HG02571 (cell line): ENCODE results near the gene RPN1.
"Not testable (repeated sequence)": the region's sequence is repeated elsewhere in the genome, so short reads cannot be mapped to it uniquely, and the experiment has no call there.

ENCODE experiments used
- ATAC-seq: cut with Tn5 transposase; IDR thresholded peaks from one replicate; pipeline ENCODE4 v1.9.1; 2021; ENCODE audit warnings: mild to moderate bottlenecking, moderate library complexity; ENCODE audit not compliant: unreplicated experiment

The RPN1 gene

DNA sequence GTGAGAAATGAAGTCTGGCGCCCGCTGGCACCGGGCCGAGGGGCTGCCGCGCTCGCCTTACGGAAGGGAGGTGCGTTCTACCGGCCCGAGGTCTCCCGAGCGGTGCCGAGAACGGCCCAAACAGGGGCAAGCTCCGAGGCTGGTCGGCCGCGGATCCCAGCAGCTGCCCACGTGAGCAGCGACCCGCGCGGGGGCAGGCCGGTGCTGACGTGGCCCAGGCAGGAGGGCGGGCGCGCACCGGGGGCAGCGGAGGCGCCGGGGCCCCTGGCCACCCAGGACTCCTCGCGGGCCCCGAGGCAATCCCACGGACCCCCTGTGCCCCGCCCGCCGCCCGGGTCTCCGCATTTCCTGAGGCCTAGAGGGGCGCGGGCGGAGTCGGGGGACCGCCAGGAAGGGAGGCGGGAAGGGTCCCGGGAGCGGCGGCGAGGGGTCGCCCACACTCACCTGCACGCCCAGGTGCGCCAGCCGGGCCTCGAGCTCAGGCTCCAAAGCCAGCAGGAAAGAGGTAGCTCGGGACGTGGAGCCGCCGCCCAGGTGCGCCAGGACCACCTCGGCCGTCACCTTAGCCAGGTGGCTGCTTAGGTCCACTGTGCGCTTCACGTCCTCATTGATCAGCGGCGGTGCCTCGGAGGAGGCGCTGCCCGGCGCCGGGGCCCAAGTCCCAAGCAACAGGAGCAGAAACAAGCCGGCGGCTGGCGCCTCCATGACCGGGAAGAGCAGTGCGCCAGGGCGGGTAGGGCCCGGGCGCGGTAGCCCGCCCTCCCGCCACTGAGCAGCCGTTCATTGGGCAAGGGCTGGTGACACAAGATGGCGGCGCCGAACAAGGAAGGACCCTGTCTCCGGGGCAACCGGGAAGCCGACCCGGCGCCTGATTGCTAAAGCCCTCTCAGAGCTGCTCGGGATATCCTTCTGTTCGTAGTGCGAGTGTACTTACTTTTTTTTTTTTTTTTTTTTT lies at the start of gene RPN1:
Gene RPN1 (minus strand): TSS at position 723 of the 955 bp plus-strand sequence. CDS start 18 bp downstream, at position 705.
- ATAC-seq, result peak; percentile 90

DNA sequence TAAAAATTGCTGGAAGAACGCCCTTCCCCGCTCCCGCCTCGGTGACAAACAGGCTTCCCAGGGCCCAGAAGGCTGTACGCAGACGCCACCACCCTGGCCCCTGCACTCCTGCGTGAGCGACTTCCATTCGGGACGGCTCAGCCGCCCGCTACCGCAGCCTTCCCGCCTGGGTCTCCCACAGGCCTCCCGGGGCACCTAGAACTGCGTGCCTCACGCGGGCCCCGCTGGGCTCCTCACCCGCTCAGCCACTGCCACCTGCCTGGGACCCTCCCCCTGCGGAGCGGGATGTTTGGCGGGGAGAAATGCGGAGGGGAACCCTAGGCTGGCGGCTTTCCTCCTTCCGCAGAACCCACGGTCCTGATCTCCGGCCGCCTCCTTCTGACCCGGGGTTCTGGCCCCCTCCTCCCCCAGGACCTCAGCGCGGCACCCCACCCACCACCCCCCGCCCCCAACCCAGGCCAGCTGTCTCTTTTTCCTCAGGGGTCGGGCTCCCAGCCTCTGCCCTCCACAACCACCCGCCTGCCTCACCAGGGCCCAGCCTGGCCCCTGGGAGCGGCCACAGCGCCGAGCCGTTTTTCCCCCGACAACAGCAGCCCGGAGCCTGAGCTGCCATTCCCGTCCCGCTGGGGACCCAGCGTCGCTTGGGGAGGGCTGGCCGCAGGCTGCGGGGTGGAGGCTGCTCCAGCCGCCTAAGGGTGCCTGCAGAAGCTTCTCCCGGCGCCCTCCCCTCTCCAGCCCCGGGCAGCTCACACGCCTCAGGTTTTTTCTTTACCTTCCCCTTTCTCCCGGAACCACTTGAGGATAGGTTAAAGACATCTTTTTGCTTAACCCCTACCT lies 47.8 kb upstream of the RPN1 start:
- ATAC-seq, result no peak

DNA sequence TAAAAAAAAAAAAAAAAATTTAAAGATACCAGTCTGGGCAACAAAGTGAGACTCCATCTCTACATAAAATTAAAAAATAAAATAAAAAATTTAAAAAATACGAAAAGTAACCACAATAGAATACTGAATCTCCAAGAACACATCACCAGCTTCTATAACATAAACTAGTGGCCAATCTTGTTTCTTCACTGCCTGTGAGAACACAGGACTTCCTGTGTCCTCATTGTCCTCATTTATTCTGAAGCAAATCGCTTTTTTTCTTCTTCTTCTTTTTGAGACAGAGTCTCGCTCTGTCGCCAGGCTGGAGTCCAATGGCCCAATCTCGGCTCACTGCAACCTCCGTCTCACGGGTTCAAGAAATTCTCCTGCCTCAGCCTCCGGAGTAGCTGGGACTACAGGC lies 46.7 kb upstream of the RPN1 start:
- no peak for ATAC-seq

DNA sequence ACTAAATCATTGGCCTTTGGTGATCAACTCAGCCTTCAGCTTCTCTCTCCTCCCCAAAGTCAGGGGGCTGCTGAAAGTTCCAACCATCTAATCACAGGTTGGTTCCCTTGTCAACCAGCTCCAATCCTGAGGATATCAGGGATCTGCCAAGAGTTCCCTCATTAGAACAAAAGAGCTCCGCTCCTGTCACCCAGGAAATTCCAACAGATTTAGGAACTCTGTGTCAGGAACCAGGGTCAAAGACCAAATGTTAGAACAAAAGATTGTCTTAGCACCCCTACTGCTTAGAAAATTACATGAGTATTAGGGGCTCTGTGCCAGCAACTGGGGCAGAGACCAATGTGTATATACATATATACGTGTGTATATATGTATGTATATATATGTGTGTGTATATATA lies 43.1 kb upstream of the RPN1 start:
- no peak for ATAC-seq

DNA sequence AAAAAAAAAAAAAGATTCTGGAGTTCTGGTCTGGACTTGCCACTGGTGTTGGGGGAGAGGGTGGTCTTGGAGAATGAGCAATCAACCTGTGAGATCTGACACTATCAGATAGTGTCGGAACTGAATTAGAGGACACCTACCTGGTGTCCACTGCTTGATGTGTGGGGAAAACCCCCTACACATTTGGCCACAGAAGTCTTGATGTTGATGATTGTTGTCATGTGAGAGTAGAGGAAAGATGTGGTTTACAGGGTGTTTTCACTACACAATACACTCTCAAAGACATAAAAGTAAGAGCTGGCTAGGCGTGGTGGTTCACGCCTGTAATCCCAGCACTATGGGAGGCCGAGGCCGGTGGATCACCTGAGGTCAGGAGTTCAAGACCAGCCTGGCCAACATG lies 38.4 kb upstream of the RPN1 start:
- ATAC-seq, result no peak

DNA sequence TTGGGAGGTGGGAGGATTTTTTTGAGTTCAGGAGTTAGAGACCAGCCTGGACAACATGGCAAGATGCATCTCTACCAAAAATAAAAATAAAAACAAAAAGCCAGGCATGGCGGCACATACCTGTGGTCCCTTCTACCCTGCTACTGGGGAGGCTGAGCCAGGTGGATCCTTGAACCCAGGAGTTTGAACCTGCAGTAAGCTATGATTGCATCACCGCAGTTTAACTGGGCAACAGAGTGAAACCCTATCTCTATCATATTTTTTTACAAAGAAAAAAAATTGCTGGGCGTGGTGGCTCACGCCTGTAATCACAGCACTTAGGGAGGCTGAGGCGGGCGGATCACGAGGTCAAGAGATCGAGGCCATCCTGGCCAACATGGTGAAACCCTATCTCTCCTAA lies 35.8 kb upstream of the RPN1 start:
- ATAC-seq, result no peak

DNA sequence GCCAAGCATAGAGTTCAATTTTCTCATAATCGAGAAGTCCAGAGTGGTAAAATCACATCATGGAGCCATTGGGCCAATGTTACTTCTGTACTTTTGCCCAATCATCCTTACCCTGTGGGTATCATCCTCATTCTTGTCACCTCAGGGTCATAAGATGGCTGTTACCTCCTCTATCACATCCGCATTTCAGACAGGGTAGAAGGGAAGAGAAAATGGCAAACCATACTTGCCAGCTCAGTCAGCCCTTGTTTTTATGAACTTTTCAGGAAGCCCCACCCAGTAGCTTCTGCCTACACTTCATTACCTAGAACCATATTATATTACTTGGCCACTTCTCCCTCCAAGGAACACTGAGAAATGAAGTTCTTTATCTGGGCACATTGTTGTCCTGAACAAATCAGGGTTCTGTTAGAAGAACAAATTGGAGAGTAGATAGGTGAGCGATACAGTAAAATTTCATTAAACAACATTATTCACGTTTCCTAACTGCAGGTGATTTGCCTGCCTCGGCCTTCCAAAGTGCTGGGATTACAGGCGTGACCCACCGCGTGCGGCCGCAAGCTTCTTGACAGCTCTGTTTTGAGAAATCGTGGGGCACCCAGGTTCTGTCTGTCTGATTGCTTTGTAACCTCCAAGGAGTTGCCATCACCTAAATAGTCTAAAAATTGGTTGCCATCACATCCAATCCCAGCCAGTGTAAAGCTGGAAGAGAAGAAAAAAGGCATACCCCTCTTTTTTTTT lies 34.5 kb upstream of the RPN1 start:
- ATAC-seq, result no peak

DNA sequence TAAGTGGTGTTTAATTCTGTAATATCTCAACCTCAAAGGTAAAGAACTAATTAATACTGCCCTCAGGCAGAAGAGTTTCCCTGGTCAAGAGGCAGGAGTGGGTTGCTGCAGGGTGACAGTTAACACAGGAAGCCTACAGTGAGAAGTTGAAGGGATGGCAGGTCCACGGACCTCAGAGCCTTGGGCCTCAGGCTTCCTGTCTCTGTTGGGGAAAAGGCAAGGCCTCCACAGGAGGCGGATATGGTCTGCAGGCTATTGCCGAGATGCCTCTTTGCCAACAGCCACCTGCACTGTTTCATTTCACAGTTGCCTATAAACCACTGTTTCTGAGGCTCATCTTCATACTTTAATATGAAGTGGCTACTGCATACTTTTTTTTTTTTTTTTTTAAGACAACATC lies 33.3 kb upstream of the RPN1 start:
- ATAC-seq, result no peak

DNA sequence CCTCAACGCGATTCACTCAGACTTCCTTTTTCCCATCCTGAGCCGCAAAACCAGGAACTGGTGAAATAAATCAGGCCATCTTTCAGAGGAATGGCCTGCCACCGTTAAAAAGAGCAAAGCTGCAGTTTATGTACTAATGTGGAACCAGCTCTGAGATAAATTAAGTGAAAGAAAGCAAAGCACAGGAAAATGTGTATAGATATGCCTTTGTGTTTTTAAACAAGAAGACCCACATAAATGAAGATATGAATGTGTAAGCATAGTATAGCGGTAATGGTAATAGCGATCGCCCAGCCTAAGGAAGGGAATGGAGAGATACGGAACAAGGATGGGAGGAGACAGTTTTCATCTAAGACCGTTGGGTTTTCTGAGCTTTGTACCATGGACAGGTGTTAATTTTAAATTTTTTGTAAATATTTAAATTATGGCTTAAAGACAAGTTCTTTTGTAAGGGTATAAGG lies 30.8 kb upstream of the RPN1 start:
- ATAC-seq, result no peak

DNA sequence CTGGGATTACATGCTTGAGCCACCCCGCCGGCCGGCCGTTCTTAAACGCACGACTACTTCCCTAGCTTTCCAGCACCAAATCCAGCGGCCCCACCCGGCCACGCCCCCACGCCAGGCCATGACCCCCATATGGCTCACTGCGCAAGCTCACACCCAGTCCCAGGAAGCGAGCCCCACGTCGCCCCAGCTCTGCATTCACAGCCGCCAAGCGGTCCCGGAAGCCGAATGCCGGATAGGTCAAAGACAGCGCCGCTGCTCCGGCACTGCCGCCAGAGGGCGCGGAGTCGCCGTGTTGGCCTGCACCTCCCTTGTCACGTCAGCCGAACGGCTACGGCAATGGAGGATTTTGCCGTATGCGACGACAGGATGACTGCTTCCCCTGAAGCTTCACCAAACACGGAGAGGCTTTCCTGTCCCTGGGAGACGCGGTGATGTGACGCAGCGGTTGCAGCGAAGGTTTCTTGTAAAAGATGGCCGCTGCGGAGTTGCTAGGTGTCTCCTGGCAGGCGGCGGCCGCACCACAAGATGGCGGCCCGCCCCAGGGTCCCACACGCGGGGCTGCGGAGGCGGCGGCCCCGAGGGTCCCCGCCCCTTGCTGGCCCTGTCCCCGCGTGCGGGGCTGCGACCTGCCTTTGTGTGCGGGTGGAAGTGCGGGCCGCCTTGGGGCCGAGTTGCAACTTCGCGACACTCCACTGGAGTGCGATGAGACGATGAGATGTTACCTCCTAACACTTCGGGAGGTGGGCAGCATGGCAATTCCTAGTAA lies 30.2 kb upstream of the RPN1 start:
- peak; percentile 94 for ATAC-seq

DNA sequence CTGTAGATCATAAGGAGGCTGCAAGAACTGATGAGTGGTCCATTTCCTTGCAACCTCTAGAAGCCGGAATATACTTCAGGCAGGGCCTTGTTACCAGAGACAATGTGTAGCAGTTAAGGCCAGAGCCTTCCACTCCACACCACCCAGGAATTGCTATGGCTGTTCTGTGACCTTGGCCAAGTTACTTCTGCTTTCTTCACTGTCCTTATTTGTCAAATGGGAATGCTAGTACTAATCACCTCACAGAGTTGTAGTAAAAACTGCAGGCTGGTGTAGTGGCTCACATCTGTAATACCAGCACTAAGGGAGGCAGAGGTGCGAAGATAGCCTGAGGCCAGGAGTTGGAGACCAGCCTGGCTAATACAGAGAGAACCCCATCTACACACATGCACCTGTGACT lies 28.7 kb upstream of the RPN1 start:
- no peak for ATAC-seq

DNA sequence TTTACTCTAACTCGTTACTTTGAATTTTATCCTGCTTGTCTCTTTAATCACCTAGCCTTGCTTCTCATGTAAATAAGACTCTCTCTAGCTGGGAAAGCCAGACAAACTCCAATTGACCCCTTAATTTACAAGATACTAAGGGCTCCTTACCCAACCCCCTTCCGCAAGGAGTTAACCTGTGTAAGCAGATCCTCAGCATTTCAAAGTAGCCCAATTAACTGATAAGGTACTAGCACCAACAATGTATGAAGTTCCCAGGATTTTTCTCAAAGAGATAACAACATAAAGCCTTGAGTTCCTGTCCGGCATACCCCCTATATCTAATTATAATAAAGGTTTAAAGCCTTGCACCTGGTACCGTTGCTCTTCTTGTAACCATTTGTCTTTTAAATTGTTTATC lies 25.2 kb upstream of the RPN1 start:
- ATAC-seq, result not testable (repeated sequence)

DNA sequence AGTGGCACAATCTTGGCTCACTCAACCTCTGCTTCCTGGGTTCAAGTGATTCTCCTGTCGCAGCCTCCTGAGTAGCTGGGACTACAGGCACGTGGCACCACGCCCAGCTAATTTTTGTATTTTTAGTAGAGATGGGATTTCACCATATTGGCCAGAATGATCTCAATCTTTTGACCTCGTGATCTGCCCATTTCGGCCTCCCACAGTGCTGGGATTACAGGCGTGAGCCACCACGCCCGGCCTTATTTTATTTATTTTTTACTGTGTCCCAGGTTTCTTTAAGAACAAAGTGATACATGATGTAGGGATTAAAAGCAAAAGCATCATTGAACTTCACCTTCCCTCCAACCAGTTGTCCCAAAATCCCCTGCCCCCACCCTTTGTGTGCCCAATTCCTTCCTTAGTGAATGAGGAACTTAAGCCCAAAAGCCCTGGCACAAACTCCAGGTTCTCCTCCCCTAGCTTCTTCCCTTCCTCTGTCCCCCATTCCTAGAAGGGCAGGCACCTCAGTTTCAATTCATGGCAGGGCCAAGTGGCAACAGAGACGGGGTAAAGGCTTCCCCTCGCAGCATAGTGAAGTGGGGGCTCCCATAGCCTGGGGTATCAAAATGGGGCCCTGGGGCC lies 23.7 kb upstream of the RPN1 start:
- ATAC-seq, result no peak

DNA sequence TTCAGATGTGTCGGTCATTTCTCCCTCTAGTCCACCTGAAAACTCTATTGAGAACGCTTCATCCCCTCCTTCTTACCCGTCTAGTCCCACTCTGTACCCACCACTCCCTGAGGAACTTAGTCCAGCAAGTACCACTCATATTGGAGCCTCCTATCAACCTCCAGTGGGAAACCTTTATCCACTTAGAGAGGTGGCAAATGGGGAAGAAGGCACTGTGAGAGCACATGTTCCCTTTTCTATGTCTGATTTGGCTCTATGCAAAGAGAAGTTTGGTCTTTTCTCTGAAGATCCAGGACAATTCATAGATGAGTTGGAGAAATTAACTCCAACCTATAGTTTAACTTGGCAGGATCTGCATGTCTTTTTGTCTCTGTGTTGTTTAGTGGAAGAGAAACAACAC lies 17.0 kb upstream of the RPN1 start:
- no peak for ATAC-seq

DNA sequence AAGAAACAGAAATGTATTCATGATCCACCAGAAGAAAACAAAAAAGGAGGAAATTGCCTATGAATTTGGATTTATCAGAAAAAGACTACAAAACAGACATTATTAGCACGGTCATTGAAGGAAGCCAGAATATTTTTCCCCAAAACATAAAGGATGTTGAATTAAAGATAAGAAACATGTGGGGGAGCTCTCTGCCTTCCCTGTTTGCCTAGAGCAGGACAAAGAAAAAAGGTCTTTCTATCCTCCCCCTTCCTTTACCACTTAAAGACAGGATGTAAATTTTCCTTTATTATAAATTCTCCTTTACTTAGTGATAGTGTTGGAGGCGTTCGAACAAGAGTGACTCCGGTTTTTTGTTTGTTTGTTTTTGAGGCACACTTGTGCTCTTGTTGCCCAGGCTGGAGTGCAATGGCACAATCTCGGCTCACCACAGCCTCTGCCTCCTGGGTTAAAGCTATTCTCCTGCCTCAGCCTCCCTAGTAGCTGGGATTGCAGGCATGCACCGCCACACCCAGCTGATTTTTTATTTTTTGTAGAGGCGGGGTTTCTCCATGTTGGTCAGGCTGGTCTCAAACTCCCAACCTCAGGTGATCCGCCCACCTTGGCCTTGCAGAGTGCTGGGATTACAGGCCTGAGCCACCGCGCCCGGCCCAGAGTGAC lies 14.9 kb upstream of the RPN1 start:
- no peak for ATAC-seq

DNA sequence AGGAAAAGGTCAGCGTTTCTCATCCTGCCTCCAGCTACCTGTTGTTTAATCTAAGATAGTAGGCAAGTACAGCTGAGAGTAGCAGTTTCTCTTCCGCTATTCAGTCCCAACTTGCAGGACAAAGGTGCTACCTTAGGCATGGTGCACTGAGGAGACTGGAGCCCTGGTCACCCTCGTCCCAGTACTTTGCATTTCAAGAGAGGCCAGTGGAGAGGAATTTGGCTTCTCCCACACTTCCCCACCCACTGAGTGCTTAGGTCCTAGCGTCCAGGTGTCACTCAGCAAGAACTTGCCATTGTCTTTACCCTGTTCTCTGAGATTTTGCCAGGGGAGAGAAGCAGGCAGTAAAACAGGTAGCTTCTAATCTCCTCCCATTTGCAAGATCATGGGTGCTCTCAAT lies 12.5 kb upstream of the RPN1 start:
- no peak for ATAC-seq

DNA sequence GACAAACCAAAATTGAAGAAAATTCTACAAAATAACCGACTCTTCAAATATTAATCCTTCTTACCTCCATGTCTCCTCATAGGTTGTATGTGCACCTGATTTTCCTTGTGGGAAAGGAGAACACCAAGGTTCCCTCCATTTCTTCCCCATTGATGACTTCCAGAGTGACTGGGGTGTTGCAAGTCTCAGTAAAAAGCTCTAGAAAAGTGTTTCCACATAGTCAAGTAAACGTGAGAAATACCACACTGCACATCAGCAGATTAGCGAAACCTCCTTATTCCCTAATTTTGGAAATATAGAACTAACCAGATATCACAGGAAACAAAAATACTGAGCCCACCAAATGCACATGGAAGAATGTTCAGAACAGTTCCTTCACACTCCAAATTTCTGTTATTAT lies 4.9 kb upstream of the RPN1 start:
- no peak for ATAC-seq

DNA sequence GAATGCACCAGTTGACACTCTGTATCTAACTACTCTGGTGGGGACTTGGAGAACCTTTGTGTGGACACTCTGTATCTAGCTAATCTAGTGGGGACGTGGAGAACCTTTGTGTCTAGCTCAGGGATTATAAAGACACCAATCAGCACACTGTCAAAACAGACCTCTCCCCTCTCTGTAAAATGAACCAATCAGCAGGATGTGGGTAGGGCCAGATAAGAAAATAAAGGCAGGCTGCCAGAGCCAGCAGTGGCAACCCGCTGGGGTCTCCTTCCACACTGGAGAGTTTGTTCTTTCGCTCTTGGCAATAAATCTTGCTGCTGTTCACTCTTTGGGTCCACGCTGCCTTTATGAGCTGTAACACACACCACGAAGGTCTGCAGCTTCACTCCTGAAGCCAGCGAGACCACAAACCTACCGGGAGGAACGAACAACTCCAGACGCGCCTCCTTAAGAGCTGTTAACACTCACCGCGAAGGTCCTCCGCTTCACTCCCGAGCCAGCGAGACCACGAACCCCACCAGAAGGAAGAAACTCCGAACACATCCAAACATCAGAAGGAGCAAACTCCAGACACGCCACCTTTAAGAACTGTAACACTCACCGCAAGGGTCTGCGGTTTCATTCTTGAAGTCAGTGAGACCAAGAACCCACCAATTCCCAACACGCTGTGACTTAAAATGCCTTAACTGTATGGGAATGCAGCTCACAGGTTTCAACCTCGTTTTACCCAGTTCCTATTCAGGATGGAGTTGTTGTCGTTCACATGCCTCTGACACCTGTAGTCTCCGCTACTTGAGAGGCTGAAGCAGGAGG lies 3.6 kb upstream of the RPN1 start:
- ATAC-seq, result not testable (repeated sequence)
